Stomach (tissue), 9 donors: ENCODE results near the gene BHLHE40. TPM values are rescaled to one million over a fixed set of nuclear protein-coding genes. Genes with fewer than 3 reads are reported as not detected.
A peak's percentile ranks its signal among the peaks of the same experiment; 100 is the strongest.

ENCODE experiments used
- DNase-seq, 2 donors: peaks; one replicate each; pipeline versions ENCODE4 v3.0.0 to v3.0.0-alpha.2; 2013 to 2019
- H3K27ac ChIP-seq, 5 donors: fragments of 200-600 bp in 4 of 5; sonication (generic) in 4 of 5; one replicate each; pipeline ENCODE4 v1.5.1; 2013 to 2019; ENCODE audit warnings: mild to moderate bottlenecking in 1 of 5, moderate library complexity in 1 of 5
- H3K27me3 ChIP-seq, 3 donors: fragments of 200-600 bp; sonication (generic); one replicate each; pipeline ENCODE4 v1.5.1; 2017 to 2019; ENCODE audit warnings: mixed run types in 1 of 3
- H3K36me3 ChIP-seq, 4 donors: fragments of 200-600 bp; sonication (generic); 1 replicate in 3 of 4; 2 replicates in 1 of 4; pipeline ENCODE4 v1.5.1; 2016 to 2019
- H3K4me1 ChIP-seq, 4 donors: fragments of 200-600 bp; sonication (generic); one replicate each; pipeline ENCODE4 v1.5.1; 2016 to 2019
- H3K4me3 ChIP-seq, 4 donors: fragments of 200-600 bp; sonication (generic) in 3 of 4; one replicate each; pipeline ENCODE4 v1.5.1; 2016 to 2019; ENCODE audit warnings: mild to moderate bottlenecking in 1 of 4
- H3K9me3 ChIP-seq, 4 donors: fragments of 200-600 bp; sonication (generic); one replicate each; pipeline ENCODE4 v1.5.1; 2016 to 2019
- CTCF ChIP-seq, 7 experiments: fragments of 450-650 bp in 4 of 7; fragments of 200-600 bp in 3 of 7; sonication (generic) in 3 of 7; IDR thresholded peaks; one replicate each; pipeline ENCODE4 v1.5.1; 2016 to 2019; ENCODE audit warnings: antibody characterized with exemption in 7 of 7, control low read depth in 2 of 7, mild to moderate bottlenecking in 1 of 7
- EP300 ChIP-seq: sonication (generic); formaldehyde crosslinking; IDR thresholded peaks from one replicate; pipeline ENCODE4 v1.6.1; 2017; ENCODE audit warnings: antibody characterized with exemption
- POLR2A ChIP-seq, 4 donors: fragments of 450-650 bp; IDR thresholded peaks; one replicate each; pipeline ENCODE4 v1.6.1; 2016; ENCODE audit warnings: antibody characterized with exemption in 4 of 4, control low read depth in 2 of 4, mild to moderate bottlenecking in 1 of 4, moderate library complexity in 1 of 4
- POLR2AphosphoS5 ChIP-seq, 3 donors: sonication (generic); formaldehyde crosslinking; IDR thresholded peaks; one replicate each; pipeline ENCODE4 v1.6.1; 2016; ENCODE audit warnings: antibody characterized with exemption in 3 of 3
- WGBS, 5 donors: extraction: QIAGEN DNeasy Blood & Tissue Kit in 3 of 5; methylation state at CpG; one replicate each; pipeline versions ENCODE4 v1.1.5 to v1.1.7; 2013 to 2018; 5-methylcytosine and 5-hydroxymethylcytosine counted together
- intact Hi-C: fragments of 100-400 bp; cut with DNase I; formaldehyde crosslinking; loops from one replicate; pipeline ENCODE4 v1.15.1; 2023; ENCODE audit warnings: low total_unique reads
- polyA plus RNA-seq, 3 donors: library from polyadenylated mRNA; stranded (reverse); fragments of 200-250 nt; gene quantifications; one replicate each; pipeline ENCODE4 v1.2.3, GENCODE V29; 2013
- total RNA-seq, 5 donors: library from RNA; depleted of rRNA; stranded (reverse); fragments of >200 nt; gene quantifications; one replicate each; pipeline versions ENCODE4 v1.1.0 to v1.2.3, GENCODE V29; 2014 to 2016
- donor health status: healthy with polysubstance abuse.
- donor health status: Bipolar disorder and iron deficiency.
- donor health status: healthy.

Gene BHLHE40
- total and polyA plus RNA-seq, 8 donors = 7.6 to 39.7 (median 25.4) TPM

GRCh38 chr3:4994144-4994730 lies 15.0 kb downstream of the BHLHE40 start:
- peaks cover 0 to 15% (median 5%) of the 10 kb centered on the region in 4 donors for H3K4me1 ChIP-seq
- H3K27ac ChIP-seq = peak overlapping the region in 3 of 5 donors; percentile 57 to 67 (median 61)
- intact Hi-C loops = no loop called here
- TF ChIP-seq EP300 (no peak), POLR2AphosphoS5 (IDR thresholded peaks at IDR 0.05) (no peak), CTCF (IDR thresholded peaks at IDR 0.05) (no peak), POLR2A (IDR thresholded peaks at IDR 0.05) (no peak)
- no peaks in the 10 kb centered on the region for H3K9me3 ChIP-seq
- DNase-seq = no peak
- no peaks in the 10 kb centered on the region for H3K36me3 ChIP-seq
- no peaks in the 10 kb centered on the region for H3K27me3 ChIP-seq
- H3K4me3 ChIP-seq = no peak overlapping the region

GRCh38 chr3:4994823-4995499 lies 15.7 kb downstream of the BHLHE40 start:
- no peak for TF ChIP-seq POLR2A (IDR thresholded peaks at IDR 0.05)
- TF ChIP-seq POLR2AphosphoS5 (IDR thresholded peaks at IDR 0.05) = peak in 2 of 3 donors; percentile 36 to 51
- peak; percentile 59 to 73 for DNase-seq
- peak overlapping the region; percentile 23 to 67 (median 57) for H3K27ac ChIP-seq
- H3K27me3 ChIP-seq = no peaks in the 10 kb centered on the region
- no peak overlapping the region for H3K4me3 ChIP-seq
- no peaks in the 10 kb centered on the region for H3K36me3 ChIP-seq
- no peaks in the 10 kb centered on the region for H3K9me3 ChIP-seq
- WGBS, 5 donors = 63 to 77% (median 70%) methylated on average over 7 to 11 of the region's 11 CpGs
- intact Hi-C loops = no loop called here
- H3K4me1 ChIP-seq = peaks cover 0 to 8% (median 2%) of the 10 kb centered on the region in 4 donors

- 77 to 92% (median 87%) methylated on average over 9 of the region's 9 CpGs for WGBS, 5 donors
- Histone ChIP-seq H3K4me3 (no peak overlapping the region), H3K36me3 (no peaks in the 10 kb centered on the region), H3K27me3 (no peaks in the 10 kb centered on the region), H3K4me1 (peaks cover 0 to 5% (median 2%) of the 10 kb centered on the region in 4 donors), H3K27ac (peak overlapping the region in 4 of 5 donors; percentile 23 to 67 (median 59)), H3K9me3 (no peaks in the 10 kb centered on the region)
- TF ChIP-seq EP300 = no peak
- no peak for DNase-seq
- intact Hi-C loops = no loop called here
These were observed 16.3 kb downstream of the BHLHE40 start for GRCh38 chr3:4995500-4996053.

GRCh38 chr3:4996223-4996765 lies 17.1 kb downstream of the BHLHE40 start:
- TF ChIP-seq EP300 (no peak), POLR2AphosphoS5 (IDR thresholded peaks at IDR 0.05) (no peak)
- intact Hi-C loops = no loop called here
- no peak overlapping the region for H3K27ac ChIP-seq
- no peaks in the 10 kb centered on the region for H3K36me3 ChIP-seq
- H3K9me3 ChIP-seq = no peaks in the 10 kb centered on the region
- DNase-seq = no peak
- no peaks in the 10 kb centered on the region for H3K27me3 ChIP-seq
- peaks cover 0 to 5% (median 2%) of the 10 kb centered on the region in 4 donors for H3K4me1 ChIP-seq
- WGBS, 5 donors = 87 to 92% (median 89%) methylated on average over 8 of the region's 8 CpGs
- H3K4me3 ChIP-seq = no peak overlapping the region

- WGBS, 5 donors = 73 to 81% (median 78%) methylated on average over 11 of the region's 11 CpGs
- no peak for DNase-seq
- H3K4me3 ChIP-seq = no peak overlapping the region
- H3K9me3 ChIP-seq = no peaks in the 10 kb centered on the region
- H3K27me3 ChIP-seq = no peaks in the 10 kb centered on the region
- intact Hi-C loops = no loop called here
- TF ChIP-seq POLR2AphosphoS5 (IDR thresholded peaks at IDR 0.05) (no peak), CTCF (IDR thresholded peaks at IDR 0.05) (no peak), POLR2A (IDR thresholded peaks at IDR 0.05) (no peak), EP300 (no peak)
- H3K4me1 ChIP-seq = peaks cover 0 to 5% (median 2%) of the 10 kb centered on the region in 4 donors
- no peaks in the 10 kb centered on the region for H3K36me3 ChIP-seq
- no peak overlapping the region for H3K27ac ChIP-seq
These were observed 17.6 kb downstream of the BHLHE40 start for GRCh38 chr3:4996771-4997291.
